Large intestine (tissue), 3 donors: ENCODE results near the gene SPTB. TPM values are rescaled to one million over a fixed set of nuclear protein-coding genes. Genes with fewer than 3 reads are reported as not detected.

Experiments used
- DNase-seq, 2 donors: peaks; one replicate each; pipeline versions ENCODE4 v3.0.0 to v3.0.0-alpha.2; 2013
- H3K27ac ChIP-seq: one replicate; pipeline ENCODE4 v1.5.1; 2013; ENCODE audit warnings: low read length
- H3K27me3 ChIP-seq: 2 replicates; pipeline ENCODE4 v1.6.1; 2013; ENCODE audit warnings: low read length; ENCODE audit not compliant: control insufficient read depth, insufficient read depth
- H3K36me3 ChIP-seq: 2 replicates; pipeline ENCODE4 v1.6.1; 2013; ENCODE audit warnings: low read length; ENCODE audit not compliant: control insufficient read depth, insufficient read depth
- H3K4me1 ChIP-seq: one replicate; pipeline ENCODE4 v1.6.1; 2013; ENCODE audit warnings: low read length; ENCODE audit not compliant: control insufficient read depth, insufficient read depth
- H3K4me3 ChIP-seq: one replicate; pipeline ENCODE4 v1.5.1; 2013; ENCODE audit warnings: low read length
- H3K9me3 ChIP-seq: one replicate; pipeline ENCODE4 v1.6.1; 2013; ENCODE audit warnings: mild to moderate bottlenecking, low read depth, low read length, moderate library complexity; ENCODE audit not compliant: control insufficient read depth
- WGBS: methylation state at CpG from one replicate; pipeline ENCODE4 v1.1.5; 2013; ENCODE audit warnings: low lambda C conversion rate; ENCODE audit not compliant: insufficient coverage; 5-methylcytosine and 5-hydroxymethylcytosine counted together
- polyA plus RNA-seq: library from polyadenylated mRNA; unstranded; fragments of 120-200 nt; gene quantifications from one replicate; pipeline ENCODE4 v1.2.1, GENCODE V29; 2013

SPTB gene
- polyA plus RNA-seq, 1 donor: 2.9 TPM

DNA sequence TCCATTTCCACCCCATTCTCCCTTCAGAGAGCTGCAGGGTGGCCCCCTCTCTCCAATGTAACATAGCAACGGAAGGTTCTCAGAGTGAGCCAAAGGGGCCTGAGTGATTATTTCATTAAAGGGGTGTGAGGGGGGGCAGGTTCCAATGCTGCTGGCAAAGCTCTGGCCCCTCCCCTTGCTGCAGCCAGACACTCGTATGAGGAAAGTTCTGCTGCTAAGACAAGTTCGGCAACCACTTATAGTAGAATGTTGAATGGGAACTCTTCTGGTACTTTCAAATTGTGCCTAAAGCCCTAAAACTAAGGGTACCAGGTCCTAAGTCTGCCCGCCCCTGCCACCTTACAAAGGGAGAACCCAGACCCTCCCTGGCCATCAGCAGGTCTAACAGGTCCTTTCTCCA is 125.7 kb downstream of the SPTB start:
- WGBS: no CpG with 5 or more reads among the region's 4 CpGs
- no peak for DNase-seq
- H3K4me1 ChIP-seq: peaks cover 38% of the 10 kb centered on the region
- H3K27ac ChIP-seq: no peak overlapping the region
- peaks cover 10% of the 10 kb centered on the region for H3K36me3 ChIP-seq
- H3K4me3 ChIP-seq: no peak overlapping the region
- no peaks in the 10 kb centered on the region for H3K9me3 ChIP-seq
- no peaks in the 10 kb centered on the region for H3K27me3 ChIP-seq

GRCh38 chr14:64753374-64753773 is 126.3 kb downstream of the SPTB start:
- H3K27ac ChIP-seq: no peak overlapping the region
- no peak overlapping the region for H3K4me3 ChIP-seq
- no peaks in the 10 kb centered on the region for H3K27me3 ChIP-seq
- no CpG with 5 or more reads among the region's 13 CpGs for WGBS
- H3K36me3 ChIP-seq: peaks cover 12% of the 10 kb centered on the region
- DNase-seq: no peak
- no peaks in the 10 kb centered on the region for H3K9me3 ChIP-seq
- H3K4me1 ChIP-seq: peaks cover 31% of the 10 kb centered on the region

DNA sequence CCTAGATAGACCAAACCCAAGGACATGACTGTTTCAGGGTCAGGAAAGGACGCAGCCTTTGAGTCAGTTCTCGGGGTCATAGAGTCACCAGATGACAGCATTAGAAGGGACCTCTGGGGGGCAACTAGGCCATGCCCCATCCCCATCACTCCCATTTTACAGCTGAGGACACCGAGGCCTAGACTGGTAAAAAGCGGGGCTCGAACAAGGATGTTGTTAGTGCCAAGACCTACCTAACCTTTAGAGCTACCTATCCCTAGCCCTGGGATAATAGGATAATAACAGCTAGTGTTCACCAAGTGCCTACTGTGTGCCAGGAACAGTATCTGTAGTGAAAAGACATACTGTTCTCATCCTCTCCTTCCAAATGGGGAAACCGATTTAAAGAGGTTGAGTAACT is 126.8 kb downstream of the SPTB start:
- Histone ChIP-seq H3K27ac (no peak overlapping the region), H3K36me3 (peaks cover 16% of the 10 kb centered on the region), H3K4me1 (peaks cover 27% of the 10 kb centered on the region), H3K4me3 (no peak overlapping the region), H3K27me3 (no peaks in the 10 kb centered on the region), H3K9me3 (no peaks in the 10 kb centered on the region)
- DNase-seq: no peak
- WGBS: no CpG with 5 or more reads among the region's 6 CpGs

DNA sequence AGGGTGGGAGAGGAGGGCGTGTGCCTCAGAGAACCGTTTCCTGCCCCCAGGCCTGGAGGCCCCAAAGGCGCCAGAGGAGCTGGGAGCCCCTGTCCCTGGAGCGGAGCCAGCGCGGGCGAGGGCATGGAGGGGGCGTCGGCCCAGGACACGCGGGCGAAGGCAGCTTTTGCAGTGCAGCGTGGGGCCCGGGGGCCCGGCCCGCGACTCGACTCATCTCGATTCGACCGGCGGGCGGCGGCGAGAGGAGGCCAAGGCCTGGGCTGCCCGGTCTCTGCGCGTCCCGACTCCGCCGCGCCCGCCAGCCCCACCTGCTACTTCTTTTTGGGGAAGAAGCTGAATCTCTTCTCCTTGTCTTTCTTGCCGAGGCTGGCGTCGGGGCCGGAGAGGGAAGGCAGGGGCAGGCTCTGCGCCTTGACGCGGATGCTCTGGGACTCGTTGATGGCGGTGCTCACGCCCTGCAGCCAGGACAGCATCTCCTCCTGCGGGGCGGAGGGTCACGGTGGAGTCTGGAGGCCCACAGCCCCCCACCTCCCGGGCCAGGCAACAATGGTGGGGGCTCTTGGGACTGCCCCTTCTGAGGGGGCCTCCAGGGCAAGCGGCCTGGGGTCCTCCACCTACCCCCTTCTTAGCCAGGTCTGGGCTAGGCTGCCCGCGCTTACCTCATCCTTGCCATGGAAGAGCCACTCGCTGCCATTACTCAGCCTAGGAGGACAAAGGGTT is 130.6 kb downstream of the SPTB start:
- no peak for DNase-seq
- Histone ChIP-seq H3K27me3 (no peaks in the 10 kb centered on the region), H3K27ac (no peak overlapping the region), H3K9me3 (no peaks in the 10 kb centered on the region), H3K4me1 (no peaks in the 10 kb centered on the region), H3K36me3 (peaks cover 52% of the 10 kb centered on the region), H3K4me3 (no peak overlapping the region)
- WGBS: no CpG with 5 or more reads among the region's 51 CpGs

DNA sequence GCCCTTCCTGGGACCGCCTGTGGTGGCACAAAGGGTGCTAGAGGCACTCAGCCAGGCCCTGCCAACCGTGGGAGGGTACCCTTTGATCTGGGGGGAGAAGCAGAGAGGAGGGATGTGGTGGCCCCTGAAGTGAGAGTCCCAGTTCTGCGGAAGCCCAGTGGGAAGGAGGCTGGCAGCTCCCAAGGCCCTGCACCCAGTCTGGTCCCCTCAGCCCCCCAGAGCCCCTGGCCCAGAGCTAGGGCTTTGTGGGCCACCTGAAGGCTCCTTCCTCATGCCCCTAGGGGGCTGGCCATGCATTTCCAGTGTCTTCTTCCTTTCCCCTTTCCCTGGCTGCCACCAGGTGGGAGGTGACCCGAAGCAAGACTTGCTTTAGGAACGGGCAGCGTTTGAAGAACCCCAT is 131.2 kb downstream of the SPTB start:
- H3K4me3 ChIP-seq: no peak overlapping the region
- H3K9me3 ChIP-seq: no peaks in the 10 kb centered on the region
- H3K27ac ChIP-seq: no peak overlapping the region
- DNase-seq: no peak
- H3K36me3 ChIP-seq: peaks cover 59% of the 10 kb centered on the region
- no peaks in the 10 kb centered on the region for H3K27me3 ChIP-seq
- WGBS: 80% methylated on average over 1 of the region's 6 CpGs
- H3K4me1 ChIP-seq: no peaks in the 10 kb centered on the region

DNA sequence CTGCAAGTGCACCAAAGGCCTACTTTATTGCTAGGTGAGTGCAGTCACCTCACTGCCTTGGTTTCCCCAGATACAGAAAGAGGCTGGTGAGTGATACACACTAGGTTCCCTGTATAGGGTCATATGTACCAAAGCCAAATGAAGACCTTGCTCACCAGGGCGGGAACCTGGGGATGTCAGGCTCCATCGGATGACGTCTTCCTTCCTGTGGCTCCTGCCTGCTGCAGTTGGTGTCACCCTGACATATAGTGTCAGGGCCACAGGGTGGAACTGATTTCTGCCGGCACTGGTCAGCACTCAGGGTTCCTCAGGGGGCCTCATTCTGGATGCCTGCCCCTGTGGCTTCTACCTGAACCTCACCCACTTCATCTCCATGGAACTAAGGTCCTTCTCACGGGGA is 132.4 kb downstream of the SPTB start:
- DNase-seq: no peak
- Histone ChIP-seq H3K27ac (no peak overlapping the region), H3K4me1 (no peaks in the 10 kb centered on the region), H3K4me3 (no peak overlapping the region), H3K27me3 (no peaks in the 10 kb centered on the region), H3K36me3 (peaks cover 71% of the 10 kb centered on the region), H3K9me3 (peaks cover 5% of the 10 kb centered on the region)
- no CpG with 5 or more reads among the region's 5 CpGs for WGBS

GRCh38 chr14:64746298-64747250 is 133.1 kb downstream of the SPTB start:
- Histone ChIP-seq H3K27ac (no peak overlapping the region), H3K27me3 (no peaks in the 10 kb centered on the region), H3K4me3 (no peak overlapping the region), H3K36me3 (peaks cover 78% of the 10 kb centered on the region), H3K9me3 (peaks cover 5% of the 10 kb centered on the region), H3K4me1 (no peaks in the 10 kb centered on the region)
- no peak for DNase-seq
- WGBS: 100% methylated on average over 1 of the region's 12 CpGs

GRCh38 chr14:64745511-64746091 is 134.1 kb downstream of the SPTB start:
- Histone ChIP-seq H3K9me3 (peaks cover 5% of the 10 kb centered on the region), H3K36me3 (peaks cover 88% of the 10 kb centered on the region), H3K27ac (no peak overlapping the region), H3K27me3 (no peaks in the 10 kb centered on the region), H3K4me1 (no peaks in the 10 kb centered on the region), H3K4me3 (no peak overlapping the region)
- DNase-seq: no peak
- WGBS: 20% methylated on average over 1 of the region's 8 CpGs

GRCh38 chr14:64743061-64743460 is 136.6 kb downstream of the SPTB start:
- peaks cover 97% of the 10 kb centered on the region for H3K36me3 ChIP-seq
- H3K9me3 ChIP-seq: peaks cover 5% of the 10 kb centered on the region

DNA sequence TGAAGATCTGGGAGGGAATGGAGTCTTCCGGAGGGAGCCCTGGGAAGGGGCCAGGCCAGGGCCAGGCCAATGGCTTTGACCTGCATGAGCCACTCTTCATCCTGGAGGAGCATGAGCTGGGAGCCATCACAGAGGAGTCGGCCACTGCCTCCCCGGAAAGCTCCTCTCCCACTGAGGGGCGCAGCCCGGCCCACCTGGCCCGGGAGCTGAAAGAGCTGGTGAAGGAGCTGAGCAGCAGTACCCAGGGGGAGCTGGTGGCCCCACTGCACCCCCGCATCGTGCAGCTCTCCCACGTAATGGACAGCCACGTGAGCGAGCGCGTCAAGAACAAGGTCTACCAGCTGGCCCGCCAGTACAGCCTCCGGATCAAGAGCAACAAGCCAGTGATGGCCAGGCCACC is 137.7 kb downstream of the SPTB start:
- Histone ChIP-seq H3K27ac (no peak overlapping the region), H3K9me3 (peaks cover 5% of the 10 kb centered on the region), H3K27me3 (no peaks in the 10 kb centered on the region), H3K4me3 (no peak overlapping the region), H3K4me1 (peaks cover 5% of the 10 kb centered on the region), H3K36me3 (peaks cover 97% of the 10 kb centered on the region)
- WGBS: no CpG with 5 or more reads among the region's 15 CpGs
- DNase-seq: no peak

More at GRCh38 chr14:64743061-64743460, 136.6 kb downstream of the SPTB start:
- DNase-seq: no peak
- no peaks in the 10 kb centered on the region for H3K4me1 ChIP-seq
- H3K4me3 ChIP-seq: no peak overlapping the region
- WGBS: no CpG with 5 or more reads among the region's 27 CpGs
- H3K27me3 ChIP-seq: no peaks in the 10 kb centered on the region
- no peak overlapping the region for H3K27ac ChIP-seq
